Keratinocyte (primary cell): ENCODE measurements around the gene TCF7.

Experiments
- EZH2 ChIP-seq: IDR thresholded peaks from one replicate; pipeline ENCODE4 v1.6.1; 2012; ENCODE audit warnings: inconsistent platforms, mild to moderate bottlenecking, low read length, moderate library complexity
- TF ChIP-seq, protein P1 (sequence below), 3 experiments: IDR thresholded peaks in 1 of 3; conservative IDR thresholded peaks in 1 of 3; optimal IDR thresholded peaks in 1 of 3; 2 replicates in 2 of 3; 3 replicates in 1 of 3; pipeline versions ENCODE3 to v1.5.1; 2011; ENCODE audit warnings: low read length in 3 of 3, mild to moderate bottlenecking in 3 of 3, moderate library complexity in 2 of 3, control low read depth in 1 of 3, inconsistent platforms in 1 of 3; ENCODE audit not compliant: insufficient read depth in 2 of 3; ENCODE audit errors: extremely low read depth in 1 of 3

DNA sequence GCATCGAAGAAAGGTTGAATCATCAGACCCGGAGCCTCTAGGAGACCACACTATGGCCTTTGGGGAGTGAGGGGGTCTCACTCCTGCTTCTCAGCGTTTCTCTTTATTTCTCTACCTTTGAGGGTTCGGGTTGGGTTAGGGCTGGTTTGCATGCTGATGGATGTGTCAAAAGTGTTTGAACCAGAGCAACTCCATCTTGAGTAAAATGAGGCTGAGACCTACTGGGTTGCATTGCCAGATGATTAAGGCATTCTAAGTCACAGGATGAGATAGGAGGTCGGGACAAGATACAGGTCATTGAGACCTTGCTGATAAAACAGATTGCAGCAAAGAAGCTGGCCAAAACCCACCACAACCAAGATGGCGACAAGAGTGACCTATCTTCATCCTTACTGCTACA lies 44.9 kb upstream of the TCF7 start:
- TF ChIP-seq, protein P1, sequence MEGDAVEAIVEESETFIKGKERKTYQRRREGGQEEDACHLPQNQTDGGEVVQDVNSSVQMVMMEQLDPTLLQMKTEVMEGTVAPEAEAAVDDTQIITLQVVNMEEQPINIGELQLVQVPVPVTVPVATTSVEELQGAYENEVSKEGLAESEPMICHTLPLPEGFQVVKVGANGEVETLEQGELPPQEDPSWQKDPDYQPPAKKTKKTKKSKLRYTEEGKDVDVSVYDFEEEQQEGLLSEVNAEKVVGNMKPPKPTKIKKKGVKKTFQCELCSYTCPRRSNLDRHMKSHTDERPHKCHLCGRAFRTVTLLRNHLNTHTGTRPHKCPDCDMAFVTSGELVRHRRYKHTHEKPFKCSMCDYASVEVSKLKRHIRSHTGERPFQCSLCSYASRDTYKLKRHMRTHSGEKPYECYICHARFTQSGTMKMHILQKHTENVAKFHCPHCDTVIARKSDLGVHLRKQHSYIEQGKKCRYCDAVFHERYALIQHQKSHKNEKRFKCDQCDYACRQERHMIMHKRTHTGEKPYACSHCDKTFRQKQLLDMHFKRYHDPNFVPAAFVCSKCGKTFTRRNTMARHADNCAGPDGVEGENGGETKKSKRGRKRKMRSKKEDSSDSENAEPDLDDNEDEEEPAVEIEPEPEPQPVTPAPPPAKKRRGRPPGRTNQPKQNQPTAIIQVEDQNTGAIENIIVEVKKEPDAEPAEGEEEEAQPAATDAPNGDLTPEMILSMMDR (optimal IDR thresholded peaks at IDR 0.05 in 1 of 3, IDR thresholded peaks at IDR 0.05 in 1 of 3, conservative IDR thresholded peaks at IDR 0.05 in 1 of 3; ENCODE audit: extremely low read depth in 1 of 3, insufficient read depth in 2 of 3, low read length in 3 of 3): no peak
- no peak for TF ChIP-seq EZH2
